ENCODE results near the gene CDK5RAP2.
A peak's percentile ranks its signal among the peaks of the same experiment; 100 is the strongest.

CDK5RAP2 gene

DNA sequence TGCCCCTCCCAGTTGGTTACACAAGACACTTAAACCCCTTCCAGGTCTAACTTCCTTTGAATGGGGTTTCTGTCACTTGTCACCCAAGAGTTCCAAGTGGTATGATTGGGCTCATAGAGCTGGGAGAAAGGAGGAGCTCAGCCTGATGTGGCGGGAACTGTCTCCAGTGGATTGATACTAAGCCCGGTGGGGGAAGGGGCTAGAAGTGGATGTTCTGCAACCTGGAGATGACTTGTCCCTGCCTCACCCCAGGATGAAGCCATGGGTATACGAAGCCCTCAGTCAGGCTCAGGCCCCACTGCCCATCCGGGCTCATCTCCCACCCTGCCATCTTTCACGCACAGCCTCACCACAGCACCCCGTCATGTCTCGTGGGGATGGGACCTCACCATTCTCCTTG, 203.9 kb downstream of the CDK5RAP2 start:
- peaks cover 0 to 28% of the 10 kb centered on the region in 2 donors for H3K9me3 Mint-ChIP-seq
- H3K27me3 Mint-ChIP-seq: no peaks in the 10 kb centered on the region
- DNase-seq (no peak), ATAC-seq (no peak)
- H3K27ac Mint-ChIP-seq: no peak overlapping the region
- H3K4me1 Mint-ChIP-seq: no peaks in the 10 kb centered on the region
- H3K4me3 Mint-ChIP-seq: no peak overlapping the region

- DNase-seq: no peak
- Mint-ChIP-seq H3K4me1 (no peaks in the 10 kb centered on the region), H3K27ac (no peak overlapping the region), H3K4me3 (no peak overlapping the region), H3K9me3 (peaks cover 0 to 28% of the 10 kb centered on the region in 2 donors), H3K27me3 (no peaks in the 10 kb centered on the region)
- no peak for ATAC-seq
Measured at GRCh38 chr9:120375316-120375715, 204.7 kb downstream of the CDK5RAP2 start.

- Mint-ChIP-seq H3K27me3 (no peaks in the 10 kb centered on the region), H3K4me3 (no peak overlapping the region), H3K4me1 (no peaks in the 10 kb centered on the region), H3K9me3 (peaks cover 0 to 28% of the 10 kb centered on the region in 2 donors), H3K27ac (peak overlapping the region in 1 of 2 donors; percentile 9)
- ATAC-seq (no peak), DNase-seq (no peak)
Measured at GRCh38 chr9:120374817-120375216, 205.2 kb downstream of the CDK5RAP2 start.

GRCh38 chr9:120374239-120374638, 205.7 kb downstream of the CDK5RAP2 start:
- Mint-ChIP-seq H3K4me1 (no peaks in the 10 kb centered on the region), H3K27ac (no peak overlapping the region), H3K4me3 (no peak overlapping the region), H3K27me3 (no peaks in the 10 kb centered on the region), H3K9me3 (peaks cover 0 to 28% of the 10 kb centered on the region in 2 donors)
- no peak for DNase-seq
- no peak for ATAC-seq

DNA sequence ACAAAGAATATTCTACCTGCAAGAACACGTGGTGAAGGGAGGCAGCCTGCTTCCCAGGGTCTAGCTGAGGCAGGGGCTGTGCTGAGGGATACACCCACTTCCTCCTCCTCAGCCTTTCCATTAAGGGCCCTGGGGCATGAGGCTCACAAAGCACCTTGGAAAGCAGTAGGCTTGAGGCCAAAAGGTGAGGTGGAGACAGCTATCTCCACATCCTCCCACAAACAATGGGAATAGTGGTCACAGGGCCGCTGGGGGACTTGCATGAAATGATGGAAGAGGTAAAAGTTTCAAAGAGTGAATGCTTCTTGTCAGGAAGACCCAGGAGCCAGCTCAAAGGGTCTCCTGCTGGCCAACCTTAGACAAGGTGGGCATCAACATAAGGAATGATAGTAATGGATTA, 207.9 kb downstream of the CDK5RAP2 start:
- Mint-ChIP-seq H3K9me3 (peaks cover 8 to 10% of the 10 kb centered on the region in 2 donors), H3K27ac (no peak overlapping the region), H3K27me3 (no peaks in the 10 kb centered on the region), H3K4me3 (no peak overlapping the region), H3K4me1 (no peaks in the 10 kb centered on the region)
- ATAC-seq (no peak), DNase-seq (no peak)

GRCh38 chr9:120369608-120370220, 210.3 kb downstream of the CDK5RAP2 start:
- H3K4me1 Mint-ChIP-seq: no peaks in the 10 kb centered on the region
- H3K27me3 Mint-ChIP-seq: no peaks in the 10 kb centered on the region
- peaks cover 0 to 12% of the 10 kb centered on the region in 2 donors for H3K9me3 Mint-ChIP-seq
- ATAC-seq (no peak), DNase-seq (no peak)
- no peak overlapping the region for H3K4me3 Mint-ChIP-seq
- peak overlapping the region in 1 of 2 donors; percentile 85 for H3K27ac Mint-ChIP-seq

- no peaks in the 10 kb centered on the region for H3K27me3 Mint-ChIP-seq
- H3K27ac Mint-ChIP-seq: no peak overlapping the region
- H3K9me3 Mint-ChIP-seq: peaks cover 0 to 12% of the 10 kb centered on the region in 2 donors
- H3K4me1 Mint-ChIP-seq: no peaks in the 10 kb centered on the region
- H3K4me3 Mint-ChIP-seq: no peak overlapping the region
- DNase-seq (no peak), ATAC-seq (no peak)
Measured at GRCh38 chr9:120368799-120369198, 211.2 kb downstream of the CDK5RAP2 start.

DNA sequence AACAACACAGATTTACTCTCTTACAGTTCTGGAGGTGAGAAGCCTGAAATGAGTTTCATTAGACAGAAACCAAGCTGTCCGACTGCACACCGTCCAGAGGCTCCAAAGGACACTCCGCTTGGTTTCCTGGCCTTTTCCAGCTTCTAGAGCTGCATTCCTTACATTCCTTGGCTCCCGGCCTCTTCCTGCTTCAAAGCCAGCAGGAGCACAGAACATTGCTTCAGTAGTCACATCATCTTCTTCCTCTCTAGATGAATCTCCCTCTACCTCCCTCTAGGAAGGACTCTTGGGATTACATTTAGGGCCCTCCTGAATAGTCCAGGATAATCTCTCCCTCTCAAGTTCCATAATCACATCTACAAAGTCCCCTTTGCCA, 213.3 kb downstream of the CDK5RAP2 start:
- ATAC-seq: no peak
- Mint-ChIP-seq H3K27me3 (no peaks in the 10 kb centered on the region), H3K27ac (no peak overlapping the region), H3K4me3 (no peak overlapping the region), H3K4me1 (no peaks in the 10 kb centered on the region), H3K9me3 (peaks cover 0 to 12% of the 10 kb centered on the region in 2 donors)
- DNase-seq: no peak

GRCh38 chr9:120365386-120365785, 214.6 kb downstream of the CDK5RAP2 start:
- Mint-ChIP-seq H3K4me1 (no peaks in the 10 kb centered on the region), H3K9me3 (peaks cover 0 to 12% of the 10 kb centered on the region in 2 donors), H3K4me3 (no peak overlapping the region), H3K27ac (no peak overlapping the region), H3K27me3 (no peaks in the 10 kb centered on the region)
- no peak for DNase-seq
- no peak for ATAC-seq

GRCh38 chr9:120363697-120364096, 216.3 kb downstream of the CDK5RAP2 start:
- Mint-ChIP-seq H3K9me3 (peaks cover 0 to 8% of the 10 kb centered on the region in 2 donors), H3K27ac (no peak overlapping the region), H3K4me3 (no peak overlapping the region), H3K4me1 (no peaks in the 10 kb centered on the region), H3K27me3 (no peaks in the 10 kb centered on the region)
- ATAC-seq (no peak), DNase-seq (no peak)

- Mint-ChIP-seq H3K27me3 (no peaks in the 10 kb centered on the region), H3K4me1 (no peaks in the 10 kb centered on the region), H3K9me3 (peaks cover 0 to 4% of the 10 kb centered on the region in 2 donors), H3K27ac (peak overlapping the region in 1 of 2 donors; percentile 14), H3K4me3 (no peak overlapping the region)
- DNase-seq (no peak), ATAC-seq (no peak)
Measured at GRCh38 chr9:120362446-120362845, 217.5 kb downstream of the CDK5RAP2 start.

DNA sequence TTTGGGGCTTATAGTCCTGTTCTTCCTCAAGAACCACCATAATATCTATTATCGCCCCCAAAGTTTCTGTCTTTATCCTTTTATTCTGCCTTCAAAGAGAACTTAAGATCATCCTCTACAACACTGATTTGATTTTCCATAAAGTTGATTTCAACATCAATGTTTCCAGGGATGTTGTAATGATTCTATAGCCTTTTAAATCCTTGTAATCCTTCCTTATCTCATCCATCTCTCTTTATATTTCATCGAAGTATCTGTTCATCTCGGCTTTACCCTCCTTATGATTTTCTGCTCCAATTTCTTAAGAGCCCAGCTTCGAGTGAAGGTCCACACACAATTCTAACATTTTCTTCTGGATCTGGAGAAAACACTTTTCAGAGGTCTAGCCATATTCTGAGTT, 218.4 kb downstream of the CDK5RAP2 start:
- Mint-ChIP-seq H3K27me3 (no peaks in the 10 kb centered on the region), H3K27ac (no peak overlapping the region), H3K4me3 (no peak overlapping the region), H3K9me3 (peaks cover under 1 to 5% of the 10 kb centered on the region in 2 donors), H3K4me1 (no peaks in the 10 kb centered on the region)
- ATAC-seq (no peak), DNase-seq (no peak)

GRCh38 chr9:120360510-120360909, 219.5 kb downstream of the CDK5RAP2 start:
- ATAC-seq (no peak), DNase-seq (no peak)
- Mint-ChIP-seq H3K27ac (peak overlapping the region in 1 of 2 donors; percentile 69), H3K4me3 (no peak overlapping the region), H3K27me3 (no peaks in the 10 kb centered on the region), H3K4me1 (no peaks in the 10 kb centered on the region), H3K9me3 (peaks cover 10 to 11% of the 10 kb centered on the region in 2 donors)

- DNase-seq (no peak), ATAC-seq (no peak)
- Mint-ChIP-seq H3K4me3 (no peak overlapping the region), H3K4me1 (no peaks in the 10 kb centered on the region), H3K9me3 (peaks cover 9 to 11% of the 10 kb centered on the region in 2 donors), H3K27ac (peak overlapping the region in 1 of 2 donors; percentile 69), H3K27me3 (no peaks in the 10 kb centered on the region)
Measured at GRCh38 chr9:120360046-120360445, 219.9 kb downstream of the CDK5RAP2 start.

DNA sequence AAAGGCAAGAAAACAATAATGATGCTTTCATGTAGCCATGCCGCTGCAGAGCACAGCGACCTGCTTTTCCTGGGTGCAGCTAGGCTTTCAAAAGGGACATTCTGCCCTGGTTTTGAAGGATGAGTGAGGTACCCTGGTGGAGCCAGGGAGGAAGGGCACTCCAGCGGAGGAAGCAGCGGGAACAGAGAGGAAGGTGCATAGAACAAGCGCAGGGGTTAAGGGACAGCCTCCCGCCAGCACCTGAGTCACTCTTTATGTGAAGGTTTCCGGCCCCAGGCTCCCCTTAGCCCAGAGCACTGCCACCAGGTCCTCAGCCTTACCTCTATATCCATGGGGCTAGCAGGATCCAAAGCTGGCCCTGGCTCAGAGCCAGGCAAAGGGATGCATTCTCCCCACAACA, 221.1 kb downstream of the CDK5RAP2 start:
- DNase-seq: no peak
- Mint-ChIP-seq H3K4me3 (no peak overlapping the region), H3K9me3 (peaks cover 6 to 11% of the 10 kb centered on the region in 2 donors), H3K27ac (no peak overlapping the region), H3K27me3 (no peaks in the 10 kb centered on the region), H3K4me1 (no peaks in the 10 kb centered on the region)
- ATAC-seq: no peak

DNA sequence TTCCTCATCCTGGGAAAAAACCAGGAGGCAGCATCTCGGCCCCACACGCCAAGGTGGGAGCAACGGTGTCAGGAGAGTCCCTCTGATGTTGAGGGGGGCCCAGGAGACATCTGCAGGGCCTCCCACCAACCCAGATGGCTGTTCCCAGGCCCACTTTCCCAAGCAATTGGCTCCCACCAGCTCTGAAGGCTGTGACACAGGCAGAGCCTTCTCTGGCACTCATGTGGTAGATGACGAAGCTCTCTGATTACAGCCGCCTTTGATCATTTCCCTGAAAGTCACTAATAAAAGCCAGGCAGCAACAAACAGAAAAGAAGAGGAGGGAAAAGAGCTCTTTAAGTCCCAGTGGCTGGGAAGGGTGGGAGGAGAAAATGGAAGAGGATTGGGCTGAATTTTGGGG, 226.5 kb downstream of the CDK5RAP2 start:
- Mint-ChIP-seq H3K27me3 (peaks cover 13% of the 10 kb centered on the region), H3K27ac (no peak overlapping the region), H3K4me1 (peaks cover 8% of the 10 kb centered on the region), H3K9me3 (peaks cover 6 to 11% of the 10 kb centered on the region in 2 donors), H3K4me3 (no peak overlapping the region)
- no peak for ATAC-seq
- no peak for DNase-seq

GRCh38 chr9:120351106-120351505, 228.9 kb downstream of the CDK5RAP2 start:
- Mint-ChIP-seq H3K4me1 (peaks cover 8% of the 10 kb centered on the region), H3K4me3 (no peak overlapping the region), H3K27ac (peak overlapping the region in 1 of 2 donors; percentile 87), H3K27me3 (peaks cover 13% of the 10 kb centered on the region), H3K9me3 (peaks cover 1 to 6% of the 10 kb centered on the region in 2 donors)
- no peak for DNase-seq
- ATAC-seq: no peak
